HCEC 1CT (cell line): ENCODE data around the gene PUDP.
"Not testable (repeated sequence)": the region's sequence is repeated elsewhere in the genome, so short reads cannot be mapped to it uniquely, and the experiment has no call there.

Experiments
- DNase-seq: peaks from one replicate; pipeline ENCODE4 v3.0.0-alpha.2; 2017

PUDP gene

DNA sequence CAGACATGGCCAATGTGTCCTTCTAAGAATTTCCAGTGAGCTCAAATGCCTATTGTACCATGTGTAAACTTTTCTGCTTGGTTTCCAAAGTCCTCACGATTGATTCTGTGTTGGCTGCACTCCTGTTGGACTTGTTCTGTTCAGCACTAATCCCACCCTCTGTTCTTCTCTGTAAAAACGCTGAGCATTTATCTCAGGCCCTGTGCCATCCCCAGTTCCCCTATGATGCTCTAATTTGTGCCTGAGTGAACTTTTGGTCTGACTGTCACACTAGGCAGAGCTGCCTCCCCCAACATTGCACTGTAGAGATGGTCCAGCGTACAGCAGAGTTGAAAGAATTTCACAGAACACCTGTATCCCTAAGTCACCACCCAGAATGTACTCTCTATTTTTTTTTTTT is 76.6 kb downstream of the PUDP start:
- DNase-seq = no peak

DNA sequence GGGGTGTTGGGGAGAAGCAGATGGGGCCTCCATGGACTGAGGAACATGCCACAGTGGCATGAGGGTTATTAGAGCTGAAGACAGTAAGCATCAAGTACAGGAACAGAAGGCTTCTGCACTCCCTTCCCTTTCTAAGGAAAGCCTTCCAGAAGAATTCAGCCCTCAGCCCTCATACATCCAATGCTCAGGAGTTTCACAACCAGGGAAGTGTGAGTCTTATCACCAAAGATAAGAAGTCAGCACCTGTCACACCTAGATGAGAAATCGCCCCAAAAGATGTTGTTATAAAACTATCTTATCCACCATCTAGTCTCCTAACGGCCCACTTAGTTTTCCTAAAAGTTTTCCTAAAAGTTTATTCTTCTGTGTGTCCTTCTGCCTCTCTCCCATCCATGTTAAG is 78.4 kb downstream of the PUDP start:
- no peak for DNase-seq

DNA sequence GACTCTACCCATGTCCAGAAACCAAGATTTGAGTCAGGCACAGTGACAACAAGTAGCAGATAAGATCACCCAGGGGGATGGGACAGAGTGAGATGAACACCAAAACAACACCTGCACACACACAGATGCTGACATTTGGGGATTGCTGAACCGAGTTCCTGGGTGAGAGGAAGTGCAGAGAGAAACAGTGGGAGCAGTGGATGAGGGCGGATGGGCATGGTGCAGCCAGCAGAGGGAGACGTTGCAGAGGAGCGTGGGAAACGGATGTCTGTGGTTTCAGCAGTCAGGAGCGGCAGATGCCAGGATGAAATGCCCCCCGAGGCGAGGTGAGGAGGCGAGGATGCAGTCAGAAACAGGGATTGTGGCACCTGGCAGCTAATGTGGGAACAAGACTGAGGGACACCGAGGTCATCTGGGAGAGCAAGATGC is 79.0 kb downstream of the PUDP start:
- no peak for DNase-seq

DNA sequence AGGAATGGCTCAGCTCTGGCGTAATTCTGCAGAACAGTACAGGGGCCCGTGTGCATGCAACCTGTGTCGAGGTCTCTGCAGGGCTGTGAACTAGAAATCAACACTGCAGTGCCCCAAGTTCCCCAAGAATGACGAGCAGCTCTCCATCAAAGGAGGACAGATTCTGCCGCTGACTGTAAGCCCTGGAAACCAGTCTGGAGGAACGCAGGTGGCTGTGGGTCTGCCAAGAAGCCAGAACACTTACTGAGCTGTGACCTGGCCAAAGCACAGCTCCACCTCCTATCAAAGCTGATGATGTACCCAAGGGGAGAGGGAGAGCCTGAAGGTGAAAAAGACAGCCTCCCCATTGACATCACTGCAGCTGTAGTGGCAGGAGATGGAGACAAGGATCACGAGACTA is 80.7 kb downstream of the PUDP start:
- DNase-seq = no peak

DNA sequence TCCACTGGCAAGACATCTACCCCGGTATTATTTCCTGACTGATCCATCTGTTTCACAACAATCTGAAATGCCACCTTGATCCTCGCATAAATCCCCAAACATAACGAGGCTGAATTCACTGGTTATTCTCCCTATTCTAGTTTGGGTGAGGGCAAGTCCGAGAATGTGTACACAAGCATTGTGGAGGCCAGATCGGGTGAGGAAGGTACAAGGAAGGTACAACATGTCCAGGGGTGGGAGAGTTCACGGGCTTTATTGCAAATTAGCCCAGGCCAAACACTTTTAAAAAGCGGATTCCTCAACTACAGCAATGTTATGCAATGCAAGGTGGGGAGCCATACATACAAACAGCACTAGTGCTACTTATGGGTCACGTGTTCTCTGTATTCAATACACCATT is 82.5 kb downstream of the PUDP start:
- DNase-seq = no peak

DNA sequence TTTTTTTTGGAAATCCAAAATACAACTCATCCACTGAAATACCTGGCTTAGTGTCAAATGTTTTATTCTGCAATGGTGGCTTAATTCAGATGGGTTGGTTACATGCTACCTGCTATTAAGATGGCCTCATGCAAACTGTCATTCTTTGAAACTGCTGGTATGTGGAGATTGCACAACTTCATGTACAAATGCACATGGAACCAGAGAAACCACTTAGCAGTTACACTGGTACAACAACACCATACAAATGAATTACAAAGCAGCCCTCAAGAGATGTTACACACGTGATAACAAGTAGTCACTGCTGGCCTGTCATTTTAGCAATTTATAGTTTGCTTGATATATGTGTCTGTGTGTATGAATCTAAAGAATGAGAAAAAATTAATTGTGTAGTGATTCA is 85.0 kb downstream of the PUDP start:
- no peak for DNase-seq

DNA sequence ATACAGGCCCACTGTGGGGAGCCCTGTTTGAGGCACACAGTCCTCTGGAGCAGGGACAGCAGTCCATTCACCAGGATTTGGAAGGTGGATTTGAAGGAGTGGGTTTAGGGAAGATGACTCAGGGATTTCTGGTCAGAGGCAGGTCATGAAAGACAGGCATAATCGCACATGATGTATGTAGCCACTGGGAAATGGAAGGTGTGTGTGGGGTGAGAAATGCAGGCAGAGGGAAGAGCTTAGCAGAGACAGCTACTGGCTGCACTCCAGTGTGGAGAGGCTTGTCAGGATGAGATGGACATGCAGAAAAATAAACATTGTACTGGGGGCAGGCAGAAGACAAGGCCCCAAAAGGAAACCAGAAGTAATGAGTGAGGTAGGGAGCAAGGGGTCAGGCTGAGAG is 85.7 kb downstream of the PUDP start:
- DNase-seq = peak; percentile 26

DNA sequence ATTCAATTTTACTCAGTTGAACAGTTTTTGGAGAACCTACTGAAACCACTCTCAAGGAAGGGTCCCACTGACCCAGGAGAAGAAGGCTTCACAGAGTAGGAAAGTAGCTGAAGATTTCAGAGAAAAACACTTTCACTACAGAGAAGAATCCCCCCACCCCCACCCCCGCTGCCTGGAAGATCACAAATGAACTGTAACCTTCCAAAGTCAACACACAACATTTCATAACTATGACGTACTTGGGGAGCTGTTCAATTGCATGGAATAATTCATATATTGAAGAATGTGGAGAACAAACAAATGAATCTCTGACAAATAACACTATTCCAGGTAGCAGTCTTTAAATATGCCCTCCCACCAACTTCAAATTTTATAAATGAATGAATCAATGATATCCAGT is 86.5 kb downstream of the PUDP start:
- DNase-seq = no peak

DNA sequence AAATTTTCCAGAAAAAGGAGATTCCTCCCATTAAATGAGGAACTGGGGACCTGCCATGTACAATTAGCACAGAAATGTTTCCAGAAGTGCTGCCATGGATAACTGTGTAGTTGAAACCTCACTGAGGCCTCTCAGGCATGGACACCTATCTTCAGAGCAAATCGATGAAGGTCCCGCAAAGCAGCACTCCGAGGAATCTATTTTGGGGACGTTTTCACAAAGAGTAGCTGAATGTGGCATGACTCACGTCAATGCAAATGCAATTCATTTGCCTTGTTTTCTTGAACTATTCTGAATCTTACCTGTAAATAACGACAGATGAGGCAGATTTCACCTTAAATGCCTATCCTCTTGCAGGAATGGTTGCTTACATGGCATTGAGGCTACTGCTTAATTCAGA is 87.5 kb downstream of the PUDP start:
- no peak for DNase-seq

DNA sequence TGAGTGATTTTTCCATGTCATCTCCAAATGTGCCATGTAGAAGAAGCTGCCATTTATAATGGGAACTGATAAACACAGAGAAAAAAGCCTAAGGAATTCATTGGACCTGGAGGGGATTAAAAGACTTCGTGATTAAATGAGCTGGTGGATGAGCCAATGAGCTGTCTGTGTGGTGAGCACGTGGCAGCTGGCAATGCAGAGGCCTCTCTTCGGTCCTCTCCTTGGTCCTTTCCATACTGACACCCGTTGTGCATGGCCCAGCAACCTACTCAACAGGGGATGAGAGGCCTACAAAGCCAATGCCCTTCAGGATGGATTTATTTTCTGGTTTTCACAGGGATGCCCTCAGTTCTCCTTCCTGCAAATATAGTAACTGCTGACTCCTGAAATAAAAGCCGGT is 88.1 kb downstream of the PUDP start:
- no peak for DNase-seq

DNA sequence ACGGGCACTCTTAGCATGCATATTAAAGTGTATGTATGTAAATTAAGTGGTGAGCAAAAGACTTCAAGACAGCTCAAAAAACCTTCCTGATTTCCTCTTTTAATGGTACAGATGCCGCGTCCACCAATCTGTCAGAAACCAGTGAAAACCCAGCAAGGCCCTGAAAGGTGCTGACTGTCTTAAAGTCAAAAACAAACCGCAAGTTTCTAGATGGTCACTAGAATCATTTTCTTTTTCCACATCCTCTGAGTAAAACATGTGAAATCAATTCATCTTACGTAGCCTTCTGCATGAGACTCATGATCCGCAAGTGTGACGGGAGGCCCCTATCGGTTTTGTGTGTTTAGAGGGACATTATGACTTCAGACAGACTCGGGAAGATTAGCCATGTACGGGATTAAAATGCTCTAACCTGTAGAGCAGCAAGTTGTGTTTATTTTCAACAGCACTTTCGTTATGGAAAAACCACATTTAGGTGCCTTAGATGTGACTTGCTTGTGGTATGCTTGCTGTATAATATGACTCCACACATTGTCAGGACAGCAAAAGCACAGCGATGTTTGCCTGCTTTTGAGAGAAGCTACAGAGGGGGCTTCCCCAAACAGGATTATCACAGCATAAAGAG is 88.6 kb downstream of the PUDP start:
- DNase-seq = no peak

DNA sequence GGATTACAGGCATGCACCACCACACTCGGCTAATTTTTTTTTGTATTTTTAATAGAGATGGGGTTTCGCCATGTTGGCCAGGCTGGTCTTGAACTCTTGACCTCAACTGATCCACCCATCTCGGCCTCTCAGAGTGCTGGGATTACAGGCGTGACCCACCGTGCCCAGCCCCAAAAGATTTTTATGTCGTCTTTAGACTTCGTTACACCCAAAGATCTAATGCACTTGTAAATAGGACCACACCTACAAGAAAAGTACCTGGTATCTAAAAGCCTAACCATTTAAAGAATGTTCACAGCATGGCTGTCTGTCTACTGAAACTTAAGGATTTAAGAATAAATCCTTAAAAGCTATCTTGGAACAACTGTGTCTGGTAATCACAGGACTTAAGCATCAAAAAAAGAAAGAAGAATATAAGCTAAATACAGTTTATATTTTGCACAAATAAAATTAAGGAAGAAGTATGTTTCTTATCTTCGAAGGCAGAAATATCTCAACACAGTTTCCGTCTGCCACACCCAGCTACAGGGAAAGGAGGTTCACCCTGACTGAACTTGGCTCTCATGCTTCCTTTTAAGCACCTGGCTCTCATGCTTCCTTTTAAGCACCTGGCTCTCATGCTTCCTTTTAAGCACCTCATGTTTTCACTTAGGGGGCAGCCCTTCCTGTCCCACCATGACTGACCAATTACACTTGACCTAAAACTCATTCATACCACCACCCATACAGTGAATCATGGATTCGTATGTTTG is 92.4 kb downstream of the PUDP start:
- no peak for DNase-seq

DNA sequence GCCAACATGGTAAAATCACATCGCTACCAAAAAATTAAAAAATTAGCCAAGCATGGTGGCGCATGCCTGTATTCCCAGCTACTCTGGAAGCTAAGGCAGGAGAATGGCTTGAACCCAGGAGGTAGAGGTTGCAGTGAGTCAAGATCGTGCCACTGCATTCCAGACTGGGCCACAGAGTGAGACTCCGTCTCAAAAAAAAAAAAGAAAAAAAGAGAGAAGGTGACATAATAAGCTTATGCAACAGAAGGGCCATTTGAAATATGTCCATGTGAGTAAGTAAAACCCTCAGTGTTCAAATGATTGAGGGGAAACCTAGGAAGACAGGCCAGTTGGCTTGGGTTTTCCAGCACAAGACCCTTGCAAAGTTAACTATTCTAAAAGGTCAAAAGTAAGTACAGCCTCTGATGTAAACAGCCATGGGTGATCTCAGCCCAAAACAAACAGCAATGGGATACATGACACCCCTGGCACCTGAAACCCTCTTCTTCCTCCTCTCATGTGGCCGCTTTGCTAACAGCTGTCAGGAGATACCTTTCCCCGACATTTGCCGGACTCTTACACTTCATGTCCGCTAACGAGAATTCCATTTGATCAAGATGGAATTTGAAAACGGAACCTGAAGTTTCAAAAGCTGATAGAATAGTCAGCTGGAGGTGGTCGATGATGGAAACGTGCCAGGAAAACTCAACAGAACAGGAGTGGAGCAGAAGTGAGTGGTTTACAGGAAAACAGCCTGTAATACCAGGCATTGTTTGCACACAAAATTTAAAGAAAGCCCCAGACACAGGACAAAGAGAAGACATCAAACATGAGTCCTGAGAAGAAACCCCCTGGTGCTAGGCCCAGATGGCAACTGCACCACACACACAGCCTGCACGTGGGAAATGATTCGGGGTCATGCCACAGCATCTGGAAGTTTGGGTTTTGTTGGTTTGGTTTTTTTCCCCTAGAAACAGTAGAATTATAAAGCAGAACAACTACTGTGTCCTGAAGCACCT is 93.4 kb downstream of the PUDP start:
- DNase-seq = no peak

DNA sequence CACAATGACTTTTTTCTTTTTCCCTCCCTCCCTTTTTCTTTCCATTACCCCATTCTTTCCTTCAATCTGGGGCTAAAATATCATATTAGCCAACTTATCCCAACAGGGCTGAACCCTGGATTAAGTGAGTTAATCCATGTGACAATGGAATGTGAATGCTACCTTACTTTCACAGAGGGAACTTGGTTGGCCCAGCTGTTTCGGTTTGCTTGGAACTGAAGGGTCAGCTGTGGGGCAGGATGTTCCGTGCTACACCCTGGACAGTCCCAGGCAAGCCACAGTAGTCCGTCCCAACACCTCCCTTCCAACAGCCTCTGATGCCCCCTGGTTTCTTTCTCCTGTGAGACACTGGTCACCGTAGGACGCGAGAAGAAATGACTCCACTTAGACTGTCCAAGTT is 95.4 kb downstream of the PUDP start:
- no peak for DNase-seq

DNA sequence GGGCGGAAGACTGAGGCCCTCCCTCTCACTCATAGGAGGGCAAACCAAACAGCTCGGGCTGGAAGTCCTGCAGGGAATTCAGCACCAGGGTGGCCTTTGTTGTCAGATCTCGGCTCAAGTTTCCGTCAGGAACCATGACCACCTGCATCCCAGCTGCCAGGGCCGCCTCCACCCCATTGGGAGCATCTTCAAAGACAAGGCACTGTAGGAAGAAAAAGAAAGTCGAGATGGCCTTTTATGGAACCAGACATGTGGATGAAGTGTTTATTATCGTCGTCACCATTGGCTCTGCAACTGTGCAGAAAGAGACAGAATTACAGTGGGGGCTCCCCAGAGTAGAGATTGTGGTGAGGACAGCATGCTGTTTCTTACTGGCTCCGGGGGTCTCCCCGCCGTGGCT is 97.7 kb downstream of the PUDP start:
- DNase-seq = no peak

DNA sequence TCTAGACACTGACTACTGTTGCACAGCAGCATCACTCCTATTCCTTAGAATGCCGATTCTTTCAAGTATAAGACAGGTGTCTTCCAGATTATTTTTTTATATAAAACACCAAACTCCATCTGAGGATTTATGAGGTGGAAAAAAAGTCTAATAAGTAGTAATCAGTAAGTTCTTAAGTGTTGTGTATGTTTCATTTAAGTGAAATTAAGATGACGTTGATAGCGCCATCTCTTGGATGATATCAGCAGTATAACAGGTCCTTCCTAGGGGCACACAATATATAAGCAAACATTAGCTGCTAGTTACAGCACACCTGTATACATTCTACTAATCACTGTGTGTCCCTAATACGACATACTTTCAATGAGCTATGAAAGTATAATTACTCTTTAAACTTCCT is 100.0 kb downstream of the PUDP start:
- no peak for DNase-seq

DNA sequence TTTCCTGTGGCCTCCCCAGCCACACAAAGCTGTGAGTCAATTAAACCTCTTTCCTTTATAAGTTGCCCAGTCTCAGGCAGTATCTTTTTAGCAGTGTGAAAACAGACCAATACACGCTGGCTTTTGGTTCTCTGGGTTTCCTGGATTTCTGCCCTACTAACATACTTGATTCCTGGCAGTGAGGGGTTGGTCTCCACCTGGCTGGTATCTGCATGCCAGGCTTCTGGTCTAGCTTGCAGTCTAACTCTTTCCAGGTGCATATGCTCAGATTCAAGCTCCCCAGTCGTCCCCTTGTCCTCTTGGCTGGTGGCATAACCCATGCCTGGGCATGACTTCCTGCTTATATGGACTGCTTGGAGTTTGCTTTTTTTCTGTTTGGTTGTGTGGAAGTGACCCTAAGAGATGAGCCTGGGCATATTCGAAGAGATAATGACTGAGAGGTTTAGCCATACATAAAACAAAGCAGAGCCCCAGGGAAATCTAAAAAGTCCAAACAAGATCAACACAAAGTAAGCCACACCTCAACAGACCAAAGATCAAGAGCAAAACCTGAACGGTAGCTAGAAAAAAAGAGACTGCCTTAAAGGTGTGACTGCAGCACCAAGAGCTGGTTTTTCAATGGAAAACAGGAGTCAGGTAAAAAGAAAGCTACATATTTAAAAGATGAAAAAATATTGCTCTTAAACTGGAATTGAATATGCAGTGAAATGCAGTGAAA is 102.6 kb downstream of the PUDP start:
- no peak for DNase-seq

DNA sequence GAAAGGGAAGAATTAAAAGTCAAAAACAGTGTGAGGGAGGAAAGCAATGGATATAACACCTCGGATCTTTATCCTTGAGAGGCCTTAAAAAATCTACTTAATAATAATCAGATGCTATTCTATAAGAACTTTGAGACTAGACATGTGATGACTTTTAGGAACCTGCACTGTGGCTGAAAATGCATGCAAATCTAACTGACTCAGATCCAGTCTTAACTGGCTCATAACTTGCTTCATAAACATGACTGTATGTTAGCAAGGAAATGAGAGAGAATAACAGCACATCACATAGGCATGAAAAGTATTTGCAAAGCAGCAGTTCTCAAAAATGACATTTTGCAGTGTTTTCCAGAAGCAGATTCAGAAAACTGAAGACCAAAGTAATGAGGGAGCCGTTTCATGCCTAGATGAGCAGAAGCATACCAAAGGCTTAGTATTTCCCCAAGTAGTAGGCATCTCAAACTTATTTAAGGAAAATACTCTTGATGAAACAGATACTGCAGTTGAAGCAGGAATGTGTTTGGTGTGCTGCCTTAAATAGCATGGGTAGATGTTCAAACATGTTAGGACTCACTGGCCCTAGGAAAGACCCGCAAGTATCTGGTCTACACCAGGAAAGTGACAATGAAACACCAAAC is 104.0 kb downstream of the PUDP start:
- DNase-seq = peak; percentile 63

DNA sequence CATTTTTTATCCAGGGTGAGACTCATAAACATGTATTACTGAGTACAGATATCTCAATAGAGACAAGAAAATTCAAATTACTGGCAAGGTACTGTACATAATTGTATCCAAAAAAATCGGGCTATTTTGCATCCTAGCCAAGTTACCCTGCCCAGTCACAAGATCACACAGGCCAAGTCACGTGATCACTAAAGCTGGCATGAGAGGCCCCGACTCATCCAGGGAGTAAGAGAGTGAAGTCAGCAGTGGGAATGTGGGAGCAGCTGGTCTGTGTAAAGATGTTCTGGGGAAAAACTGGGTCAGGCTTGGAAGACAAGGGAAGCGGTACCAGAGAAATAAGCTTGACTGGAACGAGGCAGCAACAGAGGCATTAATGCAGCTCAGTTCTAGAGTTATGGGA is 119.7 kb downstream of the PUDP start:
- DNase-seq = peak; percentile 35

DNA sequence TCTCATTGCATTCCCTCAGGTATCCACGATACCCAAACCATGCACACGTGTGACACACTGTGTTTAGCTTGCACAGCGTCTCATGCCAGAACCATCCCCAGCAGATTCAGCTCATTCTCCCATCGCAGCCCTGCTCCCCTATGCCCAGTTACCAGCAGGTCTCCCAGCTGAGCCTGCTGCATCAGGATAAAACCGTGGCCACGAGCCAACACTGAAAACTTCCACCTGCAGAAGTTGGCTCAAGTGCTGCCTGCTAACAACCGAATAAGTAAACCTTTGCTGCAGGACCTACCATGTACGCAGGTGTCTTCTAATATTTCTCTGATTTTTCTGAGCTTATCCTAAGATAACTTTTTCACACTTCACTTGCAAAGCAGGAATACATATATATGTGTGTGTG is 120.9 kb downstream of the PUDP start:
- DNase-seq = no peak

DNA sequence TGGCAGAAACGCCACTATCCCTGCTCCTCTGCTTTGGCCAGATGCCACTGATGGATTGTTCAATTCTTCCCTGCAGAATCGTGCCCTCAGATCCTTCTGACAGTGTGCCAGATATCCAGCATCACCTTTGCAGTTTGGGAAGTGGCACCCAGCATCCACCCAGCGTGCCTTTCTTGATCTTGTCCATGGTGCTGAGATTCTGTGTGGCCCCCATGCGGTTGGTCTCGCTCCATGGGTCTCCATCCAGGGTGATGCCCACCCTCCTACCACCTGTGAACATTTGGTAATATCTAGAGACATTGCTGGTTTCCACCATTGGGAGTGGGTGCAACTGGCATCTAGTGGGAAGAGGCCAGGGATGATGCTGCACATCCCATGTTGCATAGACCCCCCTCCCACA is 121.6 kb downstream of the PUDP start:
- DNase-seq = not testable (repeated sequence)

DNA sequence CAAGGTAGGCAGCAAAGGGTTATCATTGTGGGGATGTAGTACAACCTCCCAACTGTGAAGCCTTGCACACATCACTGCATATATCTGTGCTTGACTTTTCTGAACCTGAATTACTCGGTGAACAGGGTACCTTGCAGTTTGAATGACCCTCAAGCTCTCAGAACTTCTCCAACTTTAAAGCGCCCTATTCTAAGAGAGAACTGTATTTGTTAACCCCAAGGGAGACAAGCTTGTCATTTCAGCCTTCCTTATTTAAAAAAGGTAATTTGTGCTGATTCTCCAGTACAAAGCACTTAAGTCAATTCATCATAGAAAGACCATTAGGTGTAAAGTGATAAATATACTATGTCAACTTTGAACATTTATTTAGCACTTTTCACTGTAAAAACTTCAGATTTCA is 122.5 kb downstream of the PUDP start:
- no peak for DNase-seq

DNA sequence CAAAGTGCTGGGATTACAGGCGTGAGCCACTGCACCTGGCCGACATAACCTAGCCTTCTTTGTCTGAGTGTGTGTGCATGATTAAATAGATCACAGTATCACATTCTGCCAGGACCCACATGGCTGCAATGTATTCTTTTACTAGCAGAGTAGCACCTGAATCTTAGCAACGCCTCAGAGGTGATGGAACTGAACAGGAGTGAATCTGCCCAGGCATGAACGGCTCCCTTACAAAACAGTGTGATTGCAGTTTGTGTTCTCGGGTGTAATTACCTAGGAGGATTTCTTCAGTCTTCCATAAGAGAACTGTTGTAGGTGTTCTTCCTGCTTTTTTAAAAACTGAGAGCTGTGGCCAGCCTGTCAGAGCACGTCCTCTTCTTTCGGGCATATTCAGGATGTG is 123.1 kb downstream of the PUDP start:
- DNase-seq = no peak
